ENCODE results near the gene ZNF835.

ZNF835 gene

GRCh38 chr19:56670961-56671612 is 470 bp downstream of the ZNF835 start:
- H3K9me3 ChIP-seq = no peaks in the 10 kb centered on the region
- H3K4me1 ChIP-seq (ENCODE audit: control insufficient read depth in 1 of 2, insufficient read depth in 1 of 2, low read depth in 1 of 2, low read length in 1 of 2) = peaks cover 9 to 10% of the 10 kb centered on the region in 2 experiments
- H3K4me3 ChIP-seq (ENCODE audit: low read depth in 1 of 2, low read length in 1 of 2) = peak overlapping the region; percentile 35 to 50
- no peaks in the 10 kb centered on the region for H3K27me3 ChIP-seq
- no peak for TF ChIP-seq CTCF (IDR thresholded peaks at IDR 0.05)
- no peak overlapping the region for H3K27ac ChIP-seq
- H3K36me3 ChIP-seq = no peaks in the 10 kb centered on the region

- Histone ChIP-seq H3K36me3 (no peaks in the 10 kb centered on the region), H3K9me3 (no peaks in the 10 kb centered on the region), H3K27me3 (no peaks in the 10 kb centered on the region), H3K4me3 (ENCODE audit: low read depth in 1 of 2, low read length in 1 of 2) (no peak overlapping the region), H3K4me1 (ENCODE audit: control insufficient read depth in 1 of 2, insufficient read depth in 1 of 2, low read depth in 1 of 2, low read length in 1 of 2) (peaks cover 9 to 10% of the 10 kb centered on the region in 2 experiments), H3K27ac (no peak overlapping the region)
- no peak for TF ChIP-seq CTCF (IDR thresholded peaks at IDR 0.05)
Measured at GRCh38 chr19:56670401-56670960, 1.1 kb downstream of the ZNF835 start.

- H3K27me3 ChIP-seq = no peaks in the 10 kb centered on the region
- peaks cover 5% of the 10 kb centered on the region for H3K9me3 ChIP-seq
- H3K27ac ChIP-seq = no peak overlapping the region
- no peak for TF ChIP-seq CTCF (IDR thresholded peaks at IDR 0.05)
- H3K4me1 ChIP-seq (ENCODE audit: control insufficient read depth in 1 of 2, insufficient read depth in 1 of 2, low read depth in 1 of 2, low read length in 1 of 2) = peaks cover 9 to 10% of the 10 kb centered on the region in 2 experiments
- no peak overlapping the region for H3K4me3 ChIP-seq (ENCODE audit: low read depth in 1 of 2, low read length in 1 of 2)
- H3K36me3 ChIP-seq = no peaks in the 10 kb centered on the region
Measured at GRCh38 chr19:56668676-56669075, 2.9 kb downstream of the ZNF835 start.

- Histone ChIP-seq H3K27me3 (no peaks in the 10 kb centered on the region), H3K36me3 (no peaks in the 10 kb centered on the region), H3K27ac (no peak overlapping the region), H3K4me1 (ENCODE audit: control insufficient read depth in 1 of 2, insufficient read depth in 1 of 2, low read depth in 1 of 2, low read length in 1 of 2) (peaks cover 9 to 10% of the 10 kb centered on the region in 2 experiments), H3K9me3 (peaks cover 5% of the 10 kb centered on the region), H3K4me3 (ENCODE audit: low read depth in 1 of 2, low read length in 1 of 2) (no peak overlapping the region)
- no peak for TF ChIP-seq CTCF (IDR thresholded peaks at IDR 0.05)
Measured at GRCh38 chr19:56667311-56667870, 4.2 kb downstream of the ZNF835 start.

- Histone ChIP-seq H3K27me3 (no peaks in the 10 kb centered on the region), H3K4me1 (ENCODE audit: control insufficient read depth in 1 of 2, insufficient read depth in 1 of 2, low read depth in 1 of 2, low read length in 1 of 2) (no peaks in the 10 kb centered on the region), H3K36me3 (no peaks in the 10 kb centered on the region), H3K27ac (no peak overlapping the region), H3K9me3 (peaks cover 9% of the 10 kb centered on the region), H3K4me3 (ENCODE audit: low read depth in 1 of 2, low read length in 1 of 2) (no peak overlapping the region)
- TF ChIP-seq CTCF (IDR thresholded peaks at IDR 0.05) = no peak
Measured at GRCh38 chr19:56664511-56664910, 7.0 kb downstream of the ZNF835 start.
